ENCODE measurements around the gene CYP1A2.

DNA sequence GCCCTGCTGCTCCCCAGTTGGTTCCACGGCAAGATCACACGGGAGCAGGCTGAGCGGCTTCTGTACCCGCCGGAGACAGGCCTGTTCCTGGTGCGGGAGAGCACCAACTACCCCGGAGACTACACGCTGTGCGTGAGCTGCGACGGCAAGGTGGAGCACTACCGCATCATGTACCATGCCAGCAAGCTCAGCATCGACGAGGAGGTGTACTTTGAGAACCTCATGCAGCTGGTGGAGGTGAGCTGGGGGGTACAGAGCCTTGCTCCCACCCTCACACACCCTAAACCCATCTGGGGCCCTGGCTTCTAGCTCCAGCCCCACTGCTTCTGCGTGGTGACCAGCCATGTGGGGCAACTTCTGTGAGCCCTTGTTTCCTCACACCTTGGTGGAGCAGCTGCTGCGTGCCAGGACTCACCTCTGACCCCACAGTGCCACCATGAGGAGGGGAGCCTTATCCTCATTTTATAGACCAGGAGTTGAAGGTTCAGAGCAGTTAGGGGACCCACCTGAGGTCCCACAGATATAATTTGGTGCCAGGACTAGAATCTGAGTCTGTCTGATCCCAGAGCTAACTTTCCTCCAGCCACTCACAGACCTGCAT is 50.7 kb downstream of the CYP1A2 start:
- TF ChIP-seq, protein P1, sequence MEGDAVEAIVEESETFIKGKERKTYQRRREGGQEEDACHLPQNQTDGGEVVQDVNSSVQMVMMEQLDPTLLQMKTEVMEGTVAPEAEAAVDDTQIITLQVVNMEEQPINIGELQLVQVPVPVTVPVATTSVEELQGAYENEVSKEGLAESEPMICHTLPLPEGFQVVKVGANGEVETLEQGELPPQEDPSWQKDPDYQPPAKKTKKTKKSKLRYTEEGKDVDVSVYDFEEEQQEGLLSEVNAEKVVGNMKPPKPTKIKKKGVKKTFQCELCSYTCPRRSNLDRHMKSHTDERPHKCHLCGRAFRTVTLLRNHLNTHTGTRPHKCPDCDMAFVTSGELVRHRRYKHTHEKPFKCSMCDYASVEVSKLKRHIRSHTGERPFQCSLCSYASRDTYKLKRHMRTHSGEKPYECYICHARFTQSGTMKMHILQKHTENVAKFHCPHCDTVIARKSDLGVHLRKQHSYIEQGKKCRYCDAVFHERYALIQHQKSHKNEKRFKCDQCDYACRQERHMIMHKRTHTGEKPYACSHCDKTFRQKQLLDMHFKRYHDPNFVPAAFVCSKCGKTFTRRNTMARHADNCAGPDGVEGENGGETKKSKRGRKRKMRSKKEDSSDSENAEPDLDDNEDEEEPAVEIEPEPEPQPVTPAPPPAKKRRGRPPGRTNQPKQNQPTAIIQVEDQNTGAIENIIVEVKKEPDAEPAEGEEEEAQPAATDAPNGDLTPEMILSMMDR (IDR thresholded peaks at IDR 0.05; ENCODE audit: low read length) = peak; percentile 47; the same call in 1 of the 2 replicates
- TF ChIP-seq EZH2 (IDR thresholded peaks at IDR 0.05; ENCODE audit: borderline replicate concordance, low read length) = no peak

Measured in OCI-LY1 (cell line).